ENCODE data around the gene SAG. TPM values are rescaled to one million over a fixed set of nuclear protein-coding genes. Genes with fewer than 3 reads are reported as not detected.

SAG gene
- total and polyA plus RNA-seq, 8 donors, result 1.5 TPM; not detected in 7

- intact Hi-C loops (cut with DNase I; ENCODE audit: low total_unique reads), result no loop called here
- no peak for DNase-seq
Measured at GRCh38 chr2:233261819-233262555, 45.6 kb upstream of the SAG start.

GRCh38 chr2:233262562-233262961, 45.1 kb upstream of the SAG start:
- H3K27ac ChIP-seq, result no peak overlapping the region
- intact Hi-C loops (cut with DNase I; ENCODE audit: low total_unique reads), result no loop called here
- peaks cover 7 to 23% (median 14%) of the 10 kb centered on the region in 4 donors for H3K4me1 ChIP-seq
- H3K4me3 ChIP-seq, result no peak overlapping the region
- H3K9me3 ChIP-seq, result no peaks in the 10 kb centered on the region
- no peaks in the 10 kb centered on the region for H3K27me3 ChIP-seq
- 85 to 99% (median 95%) methylated on average over 5 of the region's 5 CpGs for WGBS, 5 donors
- peaks cover 62 to 100% (median 100%) of the 10 kb centered on the region in 4 donors for H3K36me3 ChIP-seq
- TF ChIP-seq POLR2AphosphoS5 (IDR thresholded peaks at IDR 0.05) (no peak), POLR2A (IDR thresholded peaks at IDR 0.05) (no peak), CTCF (IDR thresholded peaks at IDR 0.05) (no peak), EP300 (IDR thresholded peaks at IDR 0.05) (no peak)
- DNase-seq, result no peak

More at GRCh38 chr2:233261819-233262555, 45.6 kb upstream of the SAG start:
- TF ChIP-seq CTCF (IDR thresholded peaks at IDR 0.05), result no peak
- TF ChIP-seq POLR2AphosphoS5 (IDR thresholded peaks at IDR 0.05), result no peak
- no peak for TF ChIP-seq EP300 (IDR thresholded peaks at IDR 0.05)
- TF ChIP-seq POLR2A (IDR thresholded peaks at IDR 0.05), result no peak
- no peaks in the 10 kb centered on the region for H3K27me3 ChIP-seq
- no peak overlapping the region for H3K27ac ChIP-seq
- H3K9me3 ChIP-seq, result no peaks in the 10 kb centered on the region
- peaks cover 66 to 100% (median 100%) of the 10 kb centered on the region in 4 donors for H3K36me3 ChIP-seq
- whole genome bisulfite sequencing, 5 donors, result 84 to 90% (median 88%) methylated on average over 9 of the region's 9 CpGs
- no peak overlapping the region for H3K4me3 ChIP-seq
- H3K4me1 ChIP-seq, result peaks cover 7 to 23% (median 14%) of the 10 kb centered on the region in 4 donors

- H3K36me3 ChIP-seq, result peaks cover 64 to 100% (median 100%) of the 10 kb centered on the region in 4 donors
- H3K27me3 ChIP-seq, result no peaks in the 10 kb centered on the region
- WGBS, 5 donors, result 91 to 96% (median 94%) methylated on average over 6 of the region's 6 CpGs
Measured at GRCh38 chr2:233263045-233263570, 44.5 kb upstream of the SAG start.

GRCh38 chr2:233264667-233265066, 42.9 kb upstream of the SAG start:
- no peak overlapping the region for H3K4me3 ChIP-seq
- no peaks in the 10 kb centered on the region for H3K9me3 ChIP-seq
- TF ChIP-seq POLR2A (IDR thresholded peaks at IDR 0.05), result no peak
- no peak for TF ChIP-seq CTCF (IDR thresholded peaks at IDR 0.05)
- TF ChIP-seq POLR2AphosphoS5 (IDR thresholded peaks at IDR 0.05), result no peak
- TF ChIP-seq EP300 (IDR thresholded peaks at IDR 0.05), result no peak
- intact Hi-C loops (cut with DNase I; ENCODE audit: low total_unique reads), result no loop called here
- H3K4me1 ChIP-seq, result peaks cover 8 to 18% (median 12%) of the 10 kb centered on the region in 4 donors
- DNase-seq, result no peak
- H3K27ac ChIP-seq, result no peak overlapping the region
- peaks cover 65 to 100% (median 99%) of the 10 kb centered on the region in 4 donors for H3K36me3 ChIP-seq
- H3K27me3 ChIP-seq, result no peaks in the 10 kb centered on the region
- WGBS, 5 donors, result 73 to 89% (median 80%) methylated on average over 8 of the region's 8 CpGs

More at GRCh38 chr2:233263045-233263570, 44.5 kb upstream of the SAG start:
- no peak for DNase-seq
- intact Hi-C loops (cut with DNase I; ENCODE audit: low total_unique reads), result no loop called here
- Histone ChIP-seq H3K4me3 (no peak overlapping the region), H3K27ac (no peak overlapping the region), H3K4me1 (peaks cover 7 to 23% (median 14%) of the 10 kb centered on the region in 4 donors), H3K9me3 (no peaks in the 10 kb centered on the region)
- TF ChIP-seq EP300 (IDR thresholded peaks at IDR 0.05) (no peak), POLR2A (IDR thresholded peaks at IDR 0.05) (no peak), CTCF (IDR thresholded peaks at IDR 0.05) (no peak), POLR2AphosphoS5 (IDR thresholded peaks at IDR 0.05) (no peak)

Data from stomach (tissue), 9 donors.